Measurements from ENCODE around the gene MRGPRE. TPM values are rescaled to one million over a fixed set of nuclear protein-coding genes. Genes with fewer than 3 reads are reported as not detected.

MRGPRE gene
- total RNA-seq, 1 experiment from 2014 or later, result not detected

GRCh38 chr11:3223932-3224381, 8.3 kb downstream of the MRGPRE start:
- H3K4me2 ChIP-seq (ENCODE audit: low read length), result no peak overlapping the region
- TF ChIP-seq CTCF (conservative IDR thresholded peaks at IDR 0.05; ENCODE audit: low read depth, low read length), result no peak
- TF ChIP-seq EZH2phosphoT487 (IDR thresholded peaks at IDR 0.05; ENCODE audit: borderline replicate concordance, low read length), result no peak
- TF ChIP-seq EZH2 (IDR thresholded peaks at IDR 0.05; ENCODE audit: low read length, unreplicated experiment), result no peak
- POLR2A ChIA-PET (ENCODE audit: unreplicated experiment), result no interaction called here
- H3K79me2 ChIP-seq (ENCODE audit: low read length), result no peaks in the 10 kb centered on the region
- CTCF ChIA-PET, result no interaction called here
- no peak overlapping the region for H3K27ac ChIP-seq (ENCODE audit: low read length)
- no peaks in the 10 kb centered on the region for H3F3A ChIP-seq (ENCODE audit: low read length, unreplicated experiment)
- H3K36me3 ChIP-seq (ENCODE audit: low read depth, low read length), result no peaks in the 10 kb centered on the region
- no peaks in the 10 kb centered on the region for H3K9me3 ChIP-seq (ENCODE audit: low read length)
- DNase-seq, result no peak
- no peaks in the 10 kb centered on the region for H4K20me1 ChIP-seq (ENCODE audit: low read length)
- no peak for ATAC-seq
- no peaks in the 10 kb centered on the region for H3K4me1 ChIP-seq (ENCODE audit: insufficient read depth, low read length)
- no peaks in the 10 kb centered on the region for H3K9me2 ChIP-seq (replicated peaks; ENCODE audit: low read length)
- intact Hi-C loops (cut with micrococcal nuclease), result no loop called here
- no peak overlapping the region for H3K9ac ChIP-seq (ENCODE audit: low read length)
- BruUV-seq (replicated peaks), result no TSS peak
- H2AFZ ChIP-seq (ENCODE audit: low read length), result no peak overlapping the region
- H3K4me3 ChIP-seq (ENCODE audit: low read length), result no peak overlapping the region
- peaks cover 17% of the 10 kb centered on the region for H3K27me3 ChIP-seq (ENCODE audit: low read length)

GRCh38 chr11:3222941-3223915, 9.0 kb downstream of the MRGPRE start:
- intact Hi-C loops (cut with micrococcal nuclease), result no loop called here
- Histone ChIP-seq H2AFZ (ENCODE audit: low read length) (no peak overlapping the region), H3K27me3 (ENCODE audit: low read length) (peaks cover 17% of the 10 kb centered on the region), H3K4me3 (ENCODE audit: low read length) (no peak overlapping the region), H3K4me2 (ENCODE audit: low read length) (no peak overlapping the region), H3K9me2 (replicated peaks; ENCODE audit: low read length) (no peaks in the 10 kb centered on the region), H3K79me2 (ENCODE audit: low read length) (no peaks in the 10 kb centered on the region), H3K9ac (ENCODE audit: low read length) (no peak overlapping the region), H3K36me3 (ENCODE audit: low read depth, low read length) (no peaks in the 10 kb centered on the region), H3K4me1 (ENCODE audit: insufficient read depth, low read length) (no peaks in the 10 kb centered on the region), H3F3A (ENCODE audit: low read length, unreplicated experiment) (no peaks in the 10 kb centered on the region), H3K9me3 (ENCODE audit: low read length) (no peaks in the 10 kb centered on the region), H3K27ac (ENCODE audit: low read length) (no peak overlapping the region), H4K20me1 (ENCODE audit: low read length) (no peaks in the 10 kb centered on the region)
- ChIA-PET CTCF (no interaction called here), POLR2A (ENCODE audit: unreplicated experiment) (no interaction called here)
- DNase-seq (no peak), ATAC-seq (no peak)
- TF ChIP-seq CTCF (conservative IDR thresholded peaks at IDR 0.05; ENCODE audit: low read depth, low read length), result no peak
- no peak for TF ChIP-seq EZH2phosphoT487 (IDR thresholded peaks at IDR 0.05; ENCODE audit: borderline replicate concordance, low read length)
- no peak for TF ChIP-seq EZH2 (IDR thresholded peaks at IDR 0.05; ENCODE audit: low read length, unreplicated experiment)
- BruUV-seq (replicated peaks), result no TSS peak
